Muscle of leg (tissue), 11 donors: ENCODE results near the gene AKIP1. TPM values are rescaled to one million over a fixed set of nuclear protein-coding genes. Genes with fewer than 3 reads are reported as not detected.
"Not testable (repeated sequence)": the region's sequence is repeated elsewhere in the genome, so short reads cannot be mapped to it uniquely, and the experiment has no call there.

Experiments used
- DNase-seq: peaks from one replicate; pipeline ENCODE4 v3.0.0; 2013
- H3K27ac ChIP-seq: one replicate; pipeline ENCODE4 v1.5.1; 2013; ENCODE audit warnings: mild to moderate bottlenecking, low read length, control low read depth
- H3K27me3 ChIP-seq: one replicate; pipeline ENCODE4 v1.6.1; 2013; ENCODE audit warnings: low read length; ENCODE audit not compliant: control insufficient read depth, insufficient read depth
- H3K36me3 ChIP-seq: one replicate; pipeline ENCODE4 v1.6.1; 2013; ENCODE audit warnings: low read length; ENCODE audit not compliant: control insufficient read depth, insufficient read depth
- H3K4me1 ChIP-seq: one replicate; pipeline ENCODE4 v1.6.1; 2013; ENCODE audit warnings: low read length; ENCODE audit not compliant: control insufficient read depth, insufficient read depth
- H3K4me3 ChIP-seq: one replicate; pipeline ENCODE4 v1.5.1; 2013; ENCODE audit warnings: low read length, control low read depth
- H3K9me3 ChIP-seq: replicated peaks from 2 replicates; pipeline ENCODE4 v1.6.1; 2013; ENCODE audit warnings: low read depth, low read length; ENCODE audit not compliant: control insufficient read depth
- WGBS: methylation state at CpG from one replicate; pipeline ENCODE4 v1.1.5; 2013; ENCODE audit warnings: missing lambda C conversion rate; ENCODE audit not compliant: insufficient coverage; 5-methylcytosine and 5-hydroxymethylcytosine counted together
- polyA plus RNA-seq, 8 donors: library from polyadenylated mRNA; unstranded; fragments of 120-200 nt; gene quantifications; one replicate each; pipeline versions ENCODE4 v1.2.1 to v1.2.3, GENCODE V29; 2013; ENCODE audit warnings: inconsistent platforms in 1 of 8, low replicate concordance in 1 of 8; ENCODE audit not compliant: insufficient read length in 8 of 8, insufficient read depth in 1 of 8
- total RNA-seq: library from RNA; stranded (reverse); fragments of 120-200 nt; gene quantifications from one replicate; pipeline ENCODE4 v1.2.4, GENCODE V29; 2013

Gene AKIP1
- total and polyA plus RNA-seq, 9 donors = 18.2 to 30.3 (median 24.4) TPM

- Histone ChIP-seq H3K9me3 (no peaks in the 10 kb centered on the region), H3K4me1 (peaks cover 4% of the 10 kb centered on the region), H3K27me3 (no peaks in the 10 kb centered on the region), H3K4me3 (no peak within 1 kb of the TSS), H3K36me3 (no peaks in the 10 kb centered on the region), H3K27ac (no peak within 1 kb of the TSS)
- no peak for DNase-seq
- 57% methylated on average over 9 of the region's 12 CpGs for WGBS
Measured at GRCh38 chr11:8932564-8933180, 21.7 kb downstream of the AKIP1 start, which contains the start of gene C11orf16. Gene C11orf16 (minus strand): TSS chr11:8932947. CDS start chr11:8932308, 639 bp downstream.

- Histone ChIP-seq H3K4me1 (peaks cover 4% of the 10 kb centered on the region), H3K27ac (no peak overlapping the region), H3K27me3 (no peaks in the 10 kb centered on the region), H3K36me3 (no peaks in the 10 kb centered on the region), H3K9me3 (no peaks in the 10 kb centered on the region), H3K4me3 (no peak overlapping the region)
- DNase-seq = no peak
- WGBS = 81% methylated on average over 6 of the region's 6 CpGs
Measured at GRCh38 chr11:8933931-8934330, 22.9 kb downstream of the AKIP1 start.

DNA sequence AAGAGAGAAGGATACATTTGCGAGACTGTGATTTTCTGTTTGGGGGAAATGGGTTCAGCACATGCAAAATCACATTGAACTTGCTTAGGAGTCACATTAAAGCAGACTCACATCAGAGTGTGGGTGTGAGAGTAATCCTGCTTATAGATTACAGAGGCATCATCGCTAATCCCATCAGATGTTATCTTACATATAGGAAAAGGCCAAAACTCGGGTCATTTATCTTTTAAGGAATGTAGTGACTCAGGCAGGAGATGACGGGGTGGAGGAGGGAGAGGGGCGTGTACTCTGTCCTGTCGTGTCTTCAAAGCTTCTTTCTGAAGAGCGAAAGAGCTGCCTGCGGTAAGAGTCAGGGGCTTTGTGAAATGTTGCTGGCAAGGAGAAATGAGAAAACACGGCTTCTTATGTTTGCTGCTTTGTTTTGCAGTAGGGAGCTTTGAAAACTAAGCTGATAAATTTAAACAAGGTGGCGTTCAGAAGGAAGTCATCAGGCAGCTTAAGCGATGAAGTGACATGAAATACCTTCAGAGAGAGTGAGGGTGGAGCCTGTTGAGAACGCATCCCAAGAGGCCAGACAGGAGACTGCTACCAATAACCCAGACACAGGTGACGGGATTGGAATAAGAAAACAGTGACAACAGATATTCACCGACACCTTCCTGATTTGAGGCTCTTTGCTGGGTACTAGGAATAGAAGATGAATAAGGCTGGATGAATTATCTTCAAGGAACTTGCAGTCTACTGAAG lies 23.9 kb downstream of the AKIP1 start:
- Histone ChIP-seq H3K27ac (no peak overlapping the region), H3K27me3 (no peaks in the 10 kb centered on the region), H3K4me3 (no peak overlapping the region), H3K36me3 (no peaks in the 10 kb centered on the region), H3K4me1 (peaks cover 4% of the 10 kb centered on the region), H3K9me3 (no peaks in the 10 kb centered on the region)
- no peak for DNase-seq
- 20% methylated on average over 8 of the region's 14 CpGs for WGBS

DNA sequence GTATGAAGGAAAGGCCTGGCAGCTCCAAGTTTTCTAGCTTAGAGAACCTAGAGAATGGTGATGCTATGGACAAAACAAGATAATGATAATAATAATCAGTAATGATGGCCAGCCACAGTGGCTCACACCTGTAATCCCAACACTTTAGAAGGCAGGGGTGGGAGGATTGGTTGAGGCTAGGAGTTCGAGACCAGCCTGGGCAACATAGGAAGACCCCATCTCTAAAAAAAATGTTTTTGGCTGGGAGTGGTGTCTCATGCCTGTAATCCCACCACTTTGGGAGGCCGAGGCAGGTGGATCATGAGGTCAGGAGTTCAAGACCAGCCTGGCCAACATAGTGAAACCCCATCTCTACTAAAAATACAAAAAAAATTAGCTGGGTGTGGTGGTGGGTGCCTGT lies 24.8 kb downstream of the AKIP1 start:
- H3K27me3 ChIP-seq, H3K27ac ChIP-seq, H3K36me3 ChIP-seq, H3K4me1 ChIP-seq, H3K9me3 ChIP-seq, H3K4me3 ChIP-seq, DNase-seq: not testable (repeated sequence)
- WGBS = no CpG with 5 or more reads among the region's 2 CpGs

DNA sequence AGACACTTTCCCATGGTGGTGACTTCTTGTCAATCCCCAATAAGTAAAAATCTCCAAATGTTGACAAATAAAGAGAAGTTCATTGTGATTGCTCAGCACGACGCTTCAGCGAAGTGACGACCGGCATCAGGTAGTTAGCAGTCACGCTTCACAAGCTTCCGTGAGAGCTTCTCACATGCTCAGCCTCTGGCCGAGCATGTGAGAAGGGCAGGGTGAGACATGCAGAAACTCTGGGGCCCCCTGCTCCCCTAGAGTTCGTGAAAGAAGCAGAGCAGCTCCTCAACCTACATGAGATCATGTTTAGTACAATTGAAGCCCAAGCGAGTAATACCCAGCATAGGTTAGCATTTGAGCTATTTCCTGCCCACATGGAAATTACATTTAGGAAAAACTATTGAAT lies 26.2 kb downstream of the AKIP1 start:
- no peak overlapping the region for H3K27ac ChIP-seq
- 83% methylated on average over 5 of the region's 10 CpGs for WGBS

GRCh38 chr11:8937659-8938058 lies 26.7 kb downstream of the AKIP1 start:
- DNase-seq = no peak
- no peaks in the 10 kb centered on the region for H3K36me3 ChIP-seq
- H3K27me3 ChIP-seq = no peaks in the 10 kb centered on the region
- H3K4me3 ChIP-seq = no peak overlapping the region
- WGBS = 97% methylated on average over 11 of the region's 14 CpGs
- no peaks in the 10 kb centered on the region for H3K4me1 ChIP-seq
- H3K27ac ChIP-seq = no peak overlapping the region
- H3K9me3 ChIP-seq = no peaks in the 10 kb centered on the region

More for the DNA sequence above, 26.2 kb downstream of the AKIP1 start:
- no peaks in the 10 kb centered on the region for H3K9me3 ChIP-seq
- DNase-seq = no peak
- no peaks in the 10 kb centered on the region for H3K36me3 ChIP-seq
- H3K27me3 ChIP-seq = no peaks in the 10 kb centered on the region
- peaks cover 3% of the 10 kb centered on the region for H3K4me1 ChIP-seq
- no peak overlapping the region for H3K4me3 ChIP-seq

GRCh38 chr11:8941341-8942103 lies 30.5 kb downstream of the AKIP1 start:
- Histone ChIP-seq H3K9me3 (no peaks in the 10 kb centered on the region), H3K36me3 (no peaks in the 10 kb centered on the region), H3K27me3 (no peaks in the 10 kb centered on the region), H3K27ac (no peak overlapping the region), H3K4me1 (no peaks in the 10 kb centered on the region), H3K4me3 (no peak overlapping the region)
- 77% methylated on average over 4 of the region's 8 CpGs for WGBS
- DNase-seq = no peak

GRCh38 chr11:8942518-8943066 lies 31.6 kb downstream of the AKIP1 start, which contains the start of gene ASCL3:
Gene ASCL3 (minus strand): TSS chr11:8943016. CDS start chr11:8938161, 4,855 bp downstream.
- WGBS = no CpG with 5 or more reads among the region's 5 CpGs
- Histone ChIP-seq H3K4me1 (no peaks in the 10 kb centered on the region), H3K9me3 (no peaks in the 10 kb centered on the region), H3K27me3 (no peaks in the 10 kb centered on the region), H3K36me3 (peaks cover 2% of the 10 kb centered on the region), H3K4me3 (no peak within 1 kb of the TSS), H3K27ac (no peak within 1 kb of the TSS)
- DNase-seq = no peak

DNA sequence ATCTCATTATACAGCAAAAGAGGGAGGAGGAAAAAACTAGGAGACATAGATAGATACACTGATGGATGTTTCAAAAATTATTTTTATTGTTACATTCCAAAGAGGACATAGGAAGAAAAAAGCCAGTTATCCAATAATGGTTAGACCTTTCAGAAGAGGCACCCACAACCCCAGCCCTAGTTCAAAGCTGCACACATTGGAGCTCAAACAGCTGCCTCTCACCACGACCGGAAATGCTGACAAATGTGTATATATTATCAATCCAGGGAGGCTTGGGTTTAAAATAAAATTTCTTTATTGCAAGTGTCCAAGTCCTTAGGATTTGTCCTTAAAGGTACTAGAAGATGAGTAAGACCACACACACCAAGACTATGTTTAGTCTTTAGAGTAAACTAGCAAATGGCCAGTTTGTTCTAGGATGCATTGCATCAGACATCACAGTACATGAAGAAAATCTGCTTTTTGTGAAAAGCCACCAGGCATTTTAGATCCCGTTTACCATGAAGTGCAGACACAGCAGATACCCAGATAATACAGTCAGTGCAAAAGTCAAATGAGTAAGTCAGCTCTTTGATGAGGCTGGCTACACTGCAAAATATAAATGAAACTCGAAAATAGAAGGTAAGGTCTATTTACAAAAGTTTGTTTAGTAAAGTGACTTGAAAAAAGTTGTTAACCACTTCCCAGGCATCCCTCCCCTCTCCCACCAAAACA lies 36.4 kb downstream of the AKIP1 start:
- Histone ChIP-seq H3K36me3 (peaks cover 12% of the 10 kb centered on the region), H3K27ac (no peak overlapping the region), H3K4me3 (no peak overlapping the region), H3K27me3 (no peaks in the 10 kb centered on the region), H3K9me3 (no peaks in the 10 kb centered on the region), H3K4me1 (no peaks in the 10 kb centered on the region)
- whole genome bisulfite sequencing = no CpG with 5 or more reads among the region's 4 CpGs
- no peak for DNase-seq
